Panc1 (cell line): ENCODE data around the gene TEKT3.

Experiments
- CTCF ChIP-seq: fragments of 450-650 bp; IDR thresholded peaks from 2 replicates; pipeline ENCODE4 v1.5.1; 2017; ENCODE audit warnings: mild to moderate bottlenecking
- POLR2AphosphoS5 ChIP-seq: IDR thresholded peaks from 2 replicates; pipeline ENCODE4 v1.6.1; 2012; ENCODE audit warnings: mild to moderate bottlenecking, low read depth, low read length, moderate library complexity
- REST ChIP-seq, 2 experiments: IDR thresholded peaks; 2 replicates each; pipeline ENCODE4 v1.6.1; 2011 to 2012; ENCODE audit warnings: low read depth in 2 of 2, control low read depth in 1 of 2, low read length in 1 of 2, mild to moderate bottlenecking in 1 of 2, moderate library complexity in 1 of 2; ENCODE audit not compliant: insufficient read depth in 1 of 2
- TCF7L2 ChIP-seq: IDR thresholded peaks from 2 replicates; pipeline ENCODE4 v1.6.1; 2011; ENCODE audit warnings: mild to moderate bottlenecking, low read depth, low read length, inconsistent platforms

GRCh38 chr17:15269087-15269779 is 72.2 kb downstream of the TEKT3 start:
- TF ChIP-seq CTCF (no peak), POLR2AphosphoS5 (no peak), TCF7L2 (no peak), REST (IDR thresholded peaks at IDR 0.05; ENCODE audit: insufficient read depth in 1 of 2, low read depth in 2 of 2, low read length in 1 of 2) (no peak)
